Inferior parietal cortex (tissue), 1 donor: ENCODE results near the gene TRAIP.
"Not testable (repeated sequence)": the region's sequence is repeated elsewhere in the genome, so short reads cannot be mapped to it uniquely, and the experiment has no call there.

Experiments used
- DNase-seq: peaks from one replicate; pipeline ENCODE4 v3.0.0-alpha.2; 2016; ENCODE audit errors: extremely low spot score

TRAIP gene

GRCh38 chr3:49823131-49823530, 33.2 kb downstream of the TRAIP start:
- DNase-seq: not testable (repeated sequence)

- DNase-seq: no peak
Measured at GRCh38 chr3:49813497-49814174, 42.7 kb downstream of the TRAIP start, which contains the start of gene UBA7. Gene UBA7, minus strand, starts transcription at chr3:49813953. Its CDS starts 166 bp downstream, at chr3:49813787.

- no peak for DNase-seq
Measured at GRCh38 chr3:49812916-49813496, 43.4 kb downstream of the TRAIP start.

- DNase-seq: no peak
Measured at GRCh38 chr3:49807431-49808114, 48.8 kb downstream of the TRAIP start.

GRCh38 chr3:49806850-49807249, 49.5 kb downstream of the TRAIP start:
- no peak for DNase-seq

- no peak for DNase-seq
Measured at GRCh38 chr3:49805897-49806701, 50.3 kb downstream of the TRAIP start.

GRCh38 chr3:49805367-49805782, 51.0 kb downstream of the TRAIP start:
- no peak for DNase-seq

- no peak for DNase-seq
Measured at GRCh38 chr3:49804141-49805041, 52.0 kb downstream of the TRAIP start.

- DNase-seq: no peak
Measured at GRCh38 chr3:49803465-49804140, 52.8 kb downstream of the TRAIP start.

- peak; percentile 90 for DNase-seq
Measured at GRCh38 chr3:49802719-49803464, 53.5 kb downstream of the TRAIP start, which contains the start of gene INKA1. Gene INKA1, plus strand, starts transcription at chr3:49803261. Its CDS starts 132 bp downstream, at chr3:49803393.

- DNase-seq: no peak
Measured at GRCh38 chr3:49801160-49801559, 55.2 kb downstream of the TRAIP start.

GRCh38 chr3:49799761-49800160, 56.6 kb downstream of the TRAIP start, which contains the start of gene CDHR4:
Gene CDHR4, minus strand, starts transcription at chr3:49799873. Its CDS starts 61 bp downstream, at chr3:49799812.
- DNase-seq: no peak

GRCh38 chr3:49799105-49799504, 57.3 kb downstream of the TRAIP start:
- DNase-seq: no peak

- no peak for DNase-seq
Measured at GRCh38 chr3:49794926-49795905, 61.1 kb downstream of the TRAIP start.

GRCh38 chr3:49794431-49794830, 61.9 kb downstream of the TRAIP start:
- DNase-seq: no peak

- DNase-seq: no peak
Measured at GRCh38 chr3:49793486-49794085, 62.8 kb downstream of the TRAIP start.

GRCh38 chr3:49792371-49793150, 63.8 kb downstream of the TRAIP start:
- DNase-seq: no peak
